ENCODE measurements around the gene RPRD2.
A peak's percentile ranks its signal among the peaks of the same experiment; 100 is the strongest.

Gene RPRD2

DNA sequence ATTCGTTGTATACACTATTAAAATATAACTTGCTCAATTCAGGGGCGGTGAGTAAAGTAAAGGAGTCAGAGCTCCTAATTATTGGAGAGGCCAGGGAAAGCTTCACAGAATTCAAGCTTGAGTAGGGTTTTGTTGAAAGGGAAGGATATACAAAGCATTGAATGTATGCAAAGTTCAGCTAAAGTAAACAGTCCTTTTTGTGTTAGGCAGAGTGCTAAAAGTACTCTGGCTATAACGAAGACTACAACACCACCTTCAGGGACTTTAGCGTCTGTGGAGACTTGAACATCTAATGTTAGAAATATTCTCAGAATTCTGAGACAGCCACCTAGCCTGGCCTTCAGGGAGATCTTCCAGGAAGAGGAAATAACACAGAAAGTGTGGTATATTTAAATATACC, 152.7 kb downstream of the RPRD2 start:
- intact Hi-C loops (cut with DNase I; ENCODE audit: low total_unique reads) = no loop called here
- peak overlapping the region in 1 of 2 donors; percentile 61 for H3K4me3 ChIP-seq
- peak overlapping the region in 1 of 2 donors; percentile 74 for H3K27ac ChIP-seq
- TF ChIP-seq, protein P1, sequence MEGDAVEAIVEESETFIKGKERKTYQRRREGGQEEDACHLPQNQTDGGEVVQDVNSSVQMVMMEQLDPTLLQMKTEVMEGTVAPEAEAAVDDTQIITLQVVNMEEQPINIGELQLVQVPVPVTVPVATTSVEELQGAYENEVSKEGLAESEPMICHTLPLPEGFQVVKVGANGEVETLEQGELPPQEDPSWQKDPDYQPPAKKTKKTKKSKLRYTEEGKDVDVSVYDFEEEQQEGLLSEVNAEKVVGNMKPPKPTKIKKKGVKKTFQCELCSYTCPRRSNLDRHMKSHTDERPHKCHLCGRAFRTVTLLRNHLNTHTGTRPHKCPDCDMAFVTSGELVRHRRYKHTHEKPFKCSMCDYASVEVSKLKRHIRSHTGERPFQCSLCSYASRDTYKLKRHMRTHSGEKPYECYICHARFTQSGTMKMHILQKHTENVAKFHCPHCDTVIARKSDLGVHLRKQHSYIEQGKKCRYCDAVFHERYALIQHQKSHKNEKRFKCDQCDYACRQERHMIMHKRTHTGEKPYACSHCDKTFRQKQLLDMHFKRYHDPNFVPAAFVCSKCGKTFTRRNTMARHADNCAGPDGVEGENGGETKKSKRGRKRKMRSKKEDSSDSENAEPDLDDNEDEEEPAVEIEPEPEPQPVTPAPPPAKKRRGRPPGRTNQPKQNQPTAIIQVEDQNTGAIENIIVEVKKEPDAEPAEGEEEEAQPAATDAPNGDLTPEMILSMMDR (IDR thresholded peaks at IDR 0.05) = no peak
- H3K4me1 ChIP-seq = peaks cover 5 to 19% (median 10%) of the 10 kb centered on the region in 4 donors
- peaks cover 0 to 12% (median 8%) of the 10 kb centered on the region in 3 donors for H3K36me3 ChIP-seq
- no peaks in the 10 kb centered on the region for H3K9me3 ChIP-seq
- DNase-seq = no peak
- no peaks in the 10 kb centered on the region for H3K27me3 ChIP-seq

DNA sequence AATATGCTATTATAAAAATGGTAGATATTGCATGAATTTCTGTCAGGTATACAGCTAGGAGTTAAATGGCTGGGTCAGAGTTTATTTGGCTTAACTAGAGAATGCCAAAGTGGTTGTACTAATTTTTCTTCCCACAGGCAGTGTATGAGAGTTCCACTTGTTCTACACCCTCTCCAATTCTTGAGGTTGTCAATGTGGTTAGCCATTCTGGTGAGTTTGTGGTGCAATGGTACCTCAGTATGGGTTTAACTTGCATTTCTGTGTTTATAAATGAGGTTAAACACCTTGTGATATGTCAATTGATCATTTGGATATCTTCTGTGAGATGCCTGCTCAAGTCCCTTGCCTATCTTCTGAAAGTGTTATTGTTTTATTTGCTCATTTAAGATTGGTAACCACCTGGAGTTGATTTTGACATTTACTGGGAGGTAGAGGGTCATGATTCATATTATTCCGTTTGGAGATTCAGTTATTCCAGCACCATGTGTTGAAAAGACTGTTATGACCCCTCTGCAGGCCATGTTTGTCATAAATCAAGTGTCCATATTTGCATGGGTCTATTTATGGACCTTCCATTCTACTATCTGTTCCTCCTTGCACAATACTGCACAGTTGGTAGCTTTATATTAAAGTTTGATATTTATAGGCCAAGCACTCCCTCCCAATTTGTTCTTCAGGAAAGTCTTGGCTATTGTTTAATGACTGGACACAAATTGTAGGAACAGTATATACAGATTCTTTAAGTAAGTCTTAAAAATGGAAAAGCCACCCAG, 157.4 kb downstream of the RPRD2 start:
- peaks cover 0 to 5% (median 2%) of the 10 kb centered on the region in 4 donors for H3K4me1 ChIP-seq
- no peak overlapping the region for H3K27ac ChIP-seq
- TF ChIP-seq, protein P1 (IDR thresholded peaks at IDR 0.05) = no peak
- no peaks in the 10 kb centered on the region for H3K36me3 ChIP-seq
- no peak overlapping the region for H3K4me3 ChIP-seq
- intact Hi-C loops (cut with DNase I; ENCODE audit: low total_unique reads) = no loop called here
- DNase-seq = no peak
- no peaks in the 10 kb centered on the region for H3K9me3 ChIP-seq
- H3K27me3 ChIP-seq = no peaks in the 10 kb centered on the region

DNA sequence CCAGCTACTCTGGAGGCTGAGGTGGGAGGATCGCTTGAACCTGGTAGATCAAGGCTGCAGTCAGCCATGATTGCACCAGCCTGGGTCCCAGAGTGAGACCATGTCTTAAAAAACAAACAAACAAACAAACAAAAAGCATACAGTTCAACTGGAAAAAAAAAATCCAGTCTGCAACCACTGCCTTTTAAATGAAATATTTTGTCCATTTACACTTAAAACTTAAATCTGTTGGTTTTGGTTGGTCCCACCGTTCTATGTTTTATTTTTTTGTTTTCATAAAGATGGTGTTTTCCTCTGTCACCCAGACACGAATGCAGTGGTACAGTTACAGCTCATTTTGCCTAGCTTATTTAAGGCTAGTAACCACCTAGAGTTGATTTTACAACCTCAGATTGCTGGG, 161.4 kb downstream of the RPRD2 start:
- Histone ChIP-seq H3K9me3 (no peaks in the 10 kb centered on the region), H3K4me1 (peaks cover 0 to 5% (median 0%) of the 10 kb centered on the region in 4 donors), H3K27ac (no peak overlapping the region), H3K27me3 (no peaks in the 10 kb centered on the region), H3K4me3 (no peak overlapping the region), H3K36me3 (no peaks in the 10 kb centered on the region)
- TF ChIP-seq, protein P1 (IDR thresholded peaks at IDR 0.05) = no peak
- intact Hi-C loops (cut with DNase I; ENCODE audit: low total_unique reads) = no loop called here
- no peak for DNase-seq
